Trophoblast cell (in vitro differentiated cells and primary cell): ENCODE results near the gene CP.
A peak's percentile ranks its signal among the peaks of the same experiment; 100 is the strongest.
"Not testable (repeated sequence)": the region's sequence is repeated elsewhere in the genome, so short reads cannot be mapped to it uniquely, and the experiment has no call there.

Source experiments
- DNase-seq, 2 donors: peaks; one replicate each; pipeline ENCODE4 v3.0.0-alpha.2; 2016
- H2AFZ ChIP-seq: 2 replicates; pipeline ENCODE4 v1.6.1; 2013; ENCODE audit warnings: low read length, moderate library complexity, mild to moderate bottlenecking; ENCODE audit not compliant: insufficient read depth, poor library complexity
- H2AK5ac ChIP-seq: 2 replicates; pipeline ENCODE4 v1.6.1; 2013; ENCODE audit warnings: mild to moderate bottlenecking, low read length
- H2BK120ac ChIP-seq: 2 replicates; pipeline ENCODE4 v1.6.1; 2013; ENCODE audit warnings: low read length, mild to moderate bottlenecking, moderate library complexity; ENCODE audit not compliant: insufficient read depth, poor library complexity
- H2BK12ac ChIP-seq: 2 replicates; pipeline ENCODE4 v1.6.1; 2013; ENCODE audit warnings: mild to moderate bottlenecking, low read length, moderate library complexity
- H2BK5ac ChIP-seq: 2 replicates; pipeline ENCODE4 v1.6.1; 2013; ENCODE audit warnings: low read length, low read depth, moderate library complexity, mild to moderate bottlenecking; ENCODE audit not compliant: poor library complexity
- H3K14ac ChIP-seq: 2 replicates; pipeline ENCODE4 v1.6.1; 2013; ENCODE audit warnings: mild to moderate bottlenecking, low read length
- H3K18ac ChIP-seq: 2 replicates; pipeline ENCODE4 v1.6.1; 2013; ENCODE audit warnings: mild to moderate bottlenecking, low read length
- H3K23ac ChIP-seq: 2 replicates; pipeline ENCODE4 v1.6.1; 2013; ENCODE audit warnings: low read length
- H3K27ac ChIP-seq: 2 replicates; pipeline ENCODE4 v1.5.1; 2013; ENCODE audit warnings: low read depth, mild to moderate bottlenecking, inconsistent platforms, low read length, moderate library complexity
- H3K27me3 ChIP-seq: 2 replicates; pipeline ENCODE4 v1.6.1; 2013; ENCODE audit warnings: inconsistent platforms, mild to moderate bottlenecking, low read length, moderate library complexity; ENCODE audit not compliant: insufficient read depth
- H3K36me3 ChIP-seq, 2 experiments: 1 replicate in 1 of 2; 2 replicates in 1 of 2; pipeline ENCODE4 v1.6.1; 2013; ENCODE audit warnings: low read length in 2 of 2, mild to moderate bottlenecking in 2 of 2, moderate library complexity in 1 of 2; ENCODE audit not compliant: insufficient read depth in 2 of 2, control insufficient read depth in 1 of 2
- H3K4ac ChIP-seq: 2 replicates; pipeline ENCODE4 v1.6.1; 2013; ENCODE audit warnings: low read depth, mild to moderate bottlenecking, low read length, moderate library complexity
- H3K4me1 ChIP-seq, 2 experiments: 1 replicate in 1 of 2; 2 replicates in 1 of 2; pipeline ENCODE4 v1.6.1; 2013; ENCODE audit warnings: low read length in 2 of 2, mild to moderate bottlenecking in 2 of 2, moderate library complexity in 1 of 2; ENCODE audit not compliant: insufficient read depth in 2 of 2, control insufficient read depth in 1 of 2
- H3K4me2 ChIP-seq: 2 replicates; pipeline ENCODE4 v1.6.1; 2013; ENCODE audit warnings: inconsistent platforms, mild to moderate bottlenecking, low read length, moderate library complexity
- H3K4me3 ChIP-seq: 2 replicates; pipeline ENCODE4 v1.5.1; 2013; ENCODE audit warnings: mild to moderate bottlenecking, low read depth, low read length, inconsistent platforms
- H3K79me1 ChIP-seq: one replicate; pipeline ENCODE4 v1.6.1; 2013; ENCODE audit warnings: low read length
- H3K79me2 ChIP-seq: 2 replicates; pipeline ENCODE4 v1.6.1; 2013; ENCODE audit warnings: low read length, mild to moderate bottlenecking; ENCODE audit not compliant: control insufficient read depth, insufficient read depth, poor library complexity
- H3K9ac ChIP-seq: 2 replicates; pipeline ENCODE4 v1.6.1; 2013; ENCODE audit warnings: mild to moderate bottlenecking, low read length
- H3K9me3 ChIP-seq: 2 replicates; pipeline ENCODE4 v1.6.1; 2013; ENCODE audit warnings: low read depth, mild to moderate bottlenecking, control low read depth, inconsistent platforms, low read length; ENCODE audit not compliant: insufficient read depth
- H4K12ac ChIP-seq: 2 replicates; pipeline ENCODE4 v1.6.1; 2013; ENCODE audit warnings: low read depth, mild to moderate bottlenecking, low read length, moderate library complexity
- H4K8ac ChIP-seq: 2 replicates; pipeline ENCODE4 v1.6.1; 2013; ENCODE audit warnings: low read depth, mild to moderate bottlenecking, low read length, moderate library complexity
- H4K91ac ChIP-seq: one replicate; pipeline ENCODE4 v1.6.1; 2013; ENCODE audit warnings: low read depth, mild to moderate bottlenecking, low read length, moderate library complexity
- WGBS: extraction: QIAGEN DNeasy Blood & Tissue Kit; methylation state at CpG from one replicate; pipeline ENCODE4 v1.1.7; 2013; ENCODE audit warnings: missing lambda C conversion rate; ENCODE audit not compliant: insufficient read length, insufficient coverage; ENCODE audit errors: extremely low coverage; 5-methylcytosine and 5-hydroxymethylcytosine counted together

The CP gene

DNA sequence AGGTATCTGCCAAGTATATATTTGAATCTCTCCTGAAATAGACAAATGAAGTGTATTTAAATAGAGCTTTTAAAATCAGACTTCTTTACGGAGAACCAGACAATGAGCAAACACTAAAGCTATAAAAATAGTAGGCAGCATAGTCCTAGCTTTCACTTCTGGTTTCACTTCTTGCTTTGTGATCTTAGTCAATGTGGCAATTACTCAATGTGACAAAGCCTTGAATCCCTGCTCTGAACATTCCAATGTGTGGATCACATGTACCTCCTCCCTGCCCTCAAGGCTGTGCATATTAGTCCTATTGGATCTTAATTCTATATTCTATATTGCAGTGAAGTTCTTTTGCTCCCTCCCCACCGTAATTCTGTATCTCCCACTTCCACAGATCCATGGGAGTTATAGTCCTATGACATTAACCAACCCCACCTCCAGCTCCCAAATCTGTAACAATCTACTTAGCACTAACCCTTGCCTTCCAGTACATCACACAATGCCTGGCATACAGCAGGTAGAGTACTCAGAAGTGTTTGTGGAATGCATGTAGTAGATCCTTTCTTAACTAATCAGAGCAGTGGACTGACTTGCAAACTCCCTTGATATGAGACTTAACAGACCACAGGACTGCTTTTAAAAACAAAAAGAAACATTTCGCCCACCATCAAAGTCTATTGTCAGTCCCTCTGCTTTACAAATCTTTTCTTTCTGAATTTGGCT, 24.3 kb upstream of the CP start:
- Histone ChIP-seq H3K4me1 (peaks cover 1 to 2% of the 10 kb centered on the region in 2 experiments), H3K9ac (no peak overlapping the region), H3K4ac (no peak overlapping the region), H2AFZ (no peak overlapping the region), H3K9me3 (no peaks in the 10 kb centered on the region), H3K14ac (no peak overlapping the region), H2BK120ac (no peak overlapping the region), H4K12ac (no peak overlapping the region), H3K23ac (no peak overlapping the region), H3K4me3 (no peak overlapping the region), H3K36me3 (no peaks in the 10 kb centered on the region), H4K8ac (no peak overlapping the region), H2BK12ac (no peak overlapping the region), H3K18ac (no peak overlapping the region), H3K79me2 (no peaks in the 10 kb centered on the region), H3K27ac (no peak overlapping the region), H3K79me1 (no peaks in the 10 kb centered on the region), H4K91ac (no peak overlapping the region), H3K27me3 (no peaks in the 10 kb centered on the region), H2BK5ac (no peak overlapping the region), H3K4me2 (no peak overlapping the region), H2AK5ac (no peak overlapping the region)
- peak; percentile 26 to 77 for DNase-seq
- no CpG with 5 or more reads among the region's 3 CpGs for WGBS

GRCh38 chr3:149243540-149243939, 21.9 kb upstream of the CP start:
- no peak for DNase-seq
- no peak overlapping the region for H2AK5ac ChIP-seq
- H3K18ac ChIP-seq: no peak overlapping the region
- H3K4ac ChIP-seq: no peak overlapping the region
- no peak overlapping the region for H2BK5ac ChIP-seq
- H3K9me3 ChIP-seq: no peaks in the 10 kb centered on the region
- H2BK120ac ChIP-seq: no peak overlapping the region
- H3K23ac ChIP-seq: no peak overlapping the region
- H2AFZ ChIP-seq: no peak overlapping the region
- no peak overlapping the region for H3K9ac ChIP-seq
- no peak overlapping the region for H2BK12ac ChIP-seq
- no peak overlapping the region for H3K4me2 ChIP-seq
- no peaks in the 10 kb centered on the region for H3K36me3 ChIP-seq
- no peak overlapping the region for H4K8ac ChIP-seq
- no peak overlapping the region for H3K4me3 ChIP-seq
- no peak overlapping the region for H4K91ac ChIP-seq
- H3K14ac ChIP-seq: no peak overlapping the region
- H3K27me3 ChIP-seq: no peaks in the 10 kb centered on the region
- no peaks in the 10 kb centered on the region for H3K79me1 ChIP-seq
- H3K79me2 ChIP-seq: no peaks in the 10 kb centered on the region
- H3K27ac ChIP-seq: no peak overlapping the region
- no peak overlapping the region for H4K12ac ChIP-seq
- peaks cover 1 to 2% of the 10 kb centered on the region in 2 experiments for H3K4me1 ChIP-seq

DNA sequence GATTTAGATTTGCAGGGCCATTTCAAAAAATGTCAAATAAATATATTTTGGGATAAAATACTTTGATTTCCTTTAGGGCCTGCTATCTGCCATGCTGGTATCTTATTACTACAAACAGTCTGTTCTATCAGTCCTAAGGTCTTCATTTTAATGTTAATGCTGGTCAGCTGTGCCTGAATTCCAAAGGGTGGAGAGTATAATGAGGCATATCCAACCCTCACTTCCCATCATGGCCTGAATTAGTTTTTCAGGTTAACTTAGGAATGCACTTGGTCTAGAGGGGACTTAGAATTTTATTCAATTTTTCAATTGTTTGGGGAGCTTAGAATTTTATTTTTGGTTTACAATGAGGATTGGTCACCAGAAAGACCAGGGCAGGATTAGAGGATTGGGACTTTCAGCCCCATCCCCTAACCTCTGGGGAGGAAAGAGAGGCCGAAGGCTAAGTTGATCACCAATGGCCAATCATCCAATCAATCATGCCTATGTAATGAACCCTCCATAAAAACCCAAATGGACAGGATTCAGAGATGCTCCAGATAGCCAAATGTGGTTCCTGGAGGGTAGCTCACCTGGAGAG, 17.8 kb upstream of the CP start:
- Histone ChIP-seq H3K36me3 (no peaks in the 10 kb centered on the region), H2BK12ac (no peak overlapping the region), H3K4ac (no peak overlapping the region), H2BK120ac (no peak overlapping the region), H3K18ac (no peak overlapping the region), H3K4me3 (no peak overlapping the region), H4K8ac (no peak overlapping the region), H3K27ac (no peak overlapping the region), H3K79me2 (no peaks in the 10 kb centered on the region), H4K91ac (no peak overlapping the region), H2BK5ac (no peak overlapping the region), H4K12ac (no peak overlapping the region), H3K4me1 (peaks cover 5 to 12% of the 10 kb centered on the region in 2 experiments), H3K9ac (no peak overlapping the region), H3K14ac (no peak overlapping the region), H3K79me1 (no peaks in the 10 kb centered on the region), H3K9me3 (no peaks in the 10 kb centered on the region), H2AK5ac (no peak overlapping the region), H2AFZ (no peak overlapping the region), H3K23ac (no peak overlapping the region), H3K27me3 (no peaks in the 10 kb centered on the region), H3K4me2 (no peak overlapping the region)
- no CpG with 5 or more reads among the region's 1 CpG for WGBS
- DNase-seq: no peak

DNA sequence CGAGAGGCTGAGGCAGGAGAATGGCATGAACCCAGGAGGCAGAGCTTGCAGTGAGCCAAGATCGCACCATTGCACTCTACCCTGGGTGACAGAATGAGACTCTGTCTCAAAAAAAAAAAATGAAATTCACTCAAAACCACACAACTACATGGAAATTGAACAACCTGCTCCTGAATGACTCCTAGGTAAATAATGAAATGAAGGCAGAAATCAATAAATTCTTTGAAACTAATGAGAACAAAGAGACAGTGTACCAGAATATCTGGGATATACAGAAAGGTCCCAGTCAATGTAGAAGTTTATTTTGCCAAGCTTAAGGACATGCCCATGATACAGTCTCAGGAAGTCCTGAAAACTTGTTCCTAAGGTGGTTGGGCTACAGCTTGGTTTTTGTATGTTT, 16.6 kb upstream of the CP start:
- H4K12ac ChIP-seq, H3K4ac ChIP-seq, H2AK5ac ChIP-seq, H3K36me3 ChIP-seq, H3K14ac ChIP-seq, H3K9me3 ChIP-seq, H3K27me3 ChIP-seq, H2AFZ ChIP-seq, H3K9ac ChIP-seq, DNase-seq, H3K18ac ChIP-seq, H3K4me2 ChIP-seq, H2BK5ac ChIP-seq, H4K91ac ChIP-seq, H4K8ac ChIP-seq, H2BK120ac ChIP-seq, H3K79me1 ChIP-seq, H3K23ac ChIP-seq, H3K79me2 ChIP-seq, H3K27ac ChIP-seq, H3K4me3 ChIP-seq, H2BK12ac ChIP-seq: not testable (repeated sequence)
- no CpG with 5 or more reads among the region's 2 CpGs for WGBS
- H3K4me1 ChIP-seq: peaks cover 7 to 12% of the 10 kb centered on the region in 2 experiments
